Progenitor cell of endocrine pancreas (in vitro differentiated cells): ENCODE results near the gene BCKDHB. TPM values are rescaled to one million over a fixed set of nuclear protein-coding genes. Genes with fewer than 3 reads are reported as not detected.
"Not testable (repeated sequence)": the region's sequence is repeated elsewhere in the genome, so short reads cannot be mapped to it uniquely, and the experiment has no call there.

Experiments
- DNase-seq: peaks from one replicate; pipeline ENCODE4 v3.0.0; 2021; ENCODE audit warnings: low spot score; ENCODE audit not compliant: unreplicated experiment
- H3K27ac Mint-ChIP-seq: 2 replicates; pipeline ENCODE4 v1.8.0; 2021; ENCODE audit warnings: mild to moderate bottlenecking, moderate library complexity, mixed read lengths
- H3K27me3 Mint-ChIP-seq: 2 replicates; pipeline ENCODE4 v1.8.0; 2021; ENCODE audit warnings: mixed read lengths
- H3K36me3 Mint-ChIP-seq: 2 replicates; pipeline ENCODE4 v1.8.0; 2022; ENCODE audit warnings: mixed read lengths; ENCODE audit not compliant: insufficient read depth
- H3K4me1 Mint-ChIP-seq: 2 replicates; pipeline ENCODE4 v1.8.0; 2021; ENCODE audit warnings: low read depth, mixed read lengths
- H3K4me3 Mint-ChIP-seq: 2 replicates; pipeline ENCODE4 v1.8.0; 2021; ENCODE audit warnings: low read depth, mild to moderate bottlenecking, moderate library complexity, mixed read lengths
- H3K9me3 Mint-ChIP-seq: 2 replicates; pipeline ENCODE4 v1.8.0; 2021; ENCODE audit warnings: low read depth, mixed read lengths
- CTCF ChIP-seq: fragments of 200-600 bp; sonication (generic); IDR thresholded peaks from one replicate; pipeline ENCODE4 v1.5.0; 2021; ENCODE audit warnings: antibody characterized with exemption, mild to moderate bottlenecking; ENCODE audit not compliant: unreplicated experiment
- total RNA-seq: library from RNA; stranded (reverse); gene quantifications from 2 replicates; pipeline ENCODE4 v1.2.1, GENCODE V29; 2021

BCKDHB gene
- total RNA-seq, 1 donor from 2014 or later, result 30.7 TPM

GRCh38 chr6:80287112-80287511 lies 180.6 kb downstream of the BCKDHB start:
- DNase-seq, result no peak
- H3K27me3 Mint-ChIP-seq, result no peaks in the 10 kb centered on the region
- H3K4me1 Mint-ChIP-seq, result no peaks in the 10 kb centered on the region
- H3K4me3 Mint-ChIP-seq, result no peak overlapping the region
- H3K9me3 Mint-ChIP-seq, result peaks cover 4% of the 10 kb centered on the region
- H3K36me3 Mint-ChIP-seq, result peaks cover under 1% of the 10 kb centered on the region
- H3K27ac Mint-ChIP-seq, result no peak overlapping the region
- TF ChIP-seq CTCF, result no peak

- H3K27ac Mint-ChIP-seq, result no peak overlapping the region
- no peak for DNase-seq
- H3K4me3 Mint-ChIP-seq, result no peak overlapping the region
- H3K27me3 Mint-ChIP-seq, result no peaks in the 10 kb centered on the region
- no peak for TF ChIP-seq CTCF
- H3K4me1 Mint-ChIP-seq, result no peaks in the 10 kb centered on the region
- peaks cover 9% of the 10 kb centered on the region for H3K9me3 Mint-ChIP-seq
- peaks cover 6% of the 10 kb centered on the region for H3K36me3 Mint-ChIP-seq
Observed at GRCh38 chr6:80287607-80288006, 181.1 kb downstream of the BCKDHB start.

- H3K27me3 Mint-ChIP-seq, result no peaks in the 10 kb centered on the region
- no peak overlapping the region for H3K27ac Mint-ChIP-seq
- DNase-seq, result no peak
- H3K4me1 Mint-ChIP-seq, result no peaks in the 10 kb centered on the region
- H3K36me3 Mint-ChIP-seq, result peaks cover 17% of the 10 kb centered on the region
- no peak for TF ChIP-seq CTCF
- peaks cover 24% of the 10 kb centered on the region for H3K9me3 Mint-ChIP-seq
- H3K4me3 Mint-ChIP-seq, result no peak overlapping the region
Observed at GRCh38 chr6:80289727-80290126, 183.3 kb downstream of the BCKDHB start.

- not testable (repeated sequence) for DNase-seq, H3K27ac Mint-ChIP-seq, H3K27me3 Mint-ChIP-seq, H3K4me1 Mint-ChIP-seq, H3K4me3 Mint-ChIP-seq
- peaks cover 33% of the 10 kb centered on the region for H3K9me3 Mint-ChIP-seq
- H3K36me3 Mint-ChIP-seq, result peaks cover 28% of the 10 kb centered on the region
Observed at GRCh38 chr6:80294531-80294930, 188.1 kb downstream of the BCKDHB start.

GRCh38 chr6:80302716-80303115 lies 196.2 kb downstream of the BCKDHB start:
- no peaks in the 10 kb centered on the region for H3K27me3 Mint-ChIP-seq
- no peak for TF ChIP-seq CTCF
- H3K4me3 Mint-ChIP-seq, result no peak overlapping the region
- peaks cover 19% of the 10 kb centered on the region for H3K9me3 Mint-ChIP-seq
- no peak overlapping the region for H3K27ac Mint-ChIP-seq
- peaks cover 10% of the 10 kb centered on the region for H3K36me3 Mint-ChIP-seq
- no peak for DNase-seq
- no peaks in the 10 kb centered on the region for H3K4me1 Mint-ChIP-seq

GRCh38 chr6:80304014-80304413 lies 197.5 kb downstream of the BCKDHB start:
- no peak for TF ChIP-seq CTCF
- peaks cover 11% of the 10 kb centered on the region for H3K36me3 Mint-ChIP-seq
- H3K4me3 Mint-ChIP-seq, result no peak overlapping the region
- H3K27me3 Mint-ChIP-seq, result no peaks in the 10 kb centered on the region
- no peaks in the 10 kb centered on the region for H3K4me1 Mint-ChIP-seq
- DNase-seq, result no peak
- no peak overlapping the region for H3K27ac Mint-ChIP-seq
- peaks cover 16% of the 10 kb centered on the region for H3K9me3 Mint-ChIP-seq
